GM12872 (cell line): ENCODE results near the gene BPIFB6.

Experiments
- TF ChIP-seq, protein P1 (sequence below): IDR thresholded peaks from 3 replicates; pipeline ENCODE4 v1.5.1; 2011; ENCODE audit warnings: low read depth, mild to moderate bottlenecking, low read length, moderate library complexity; ENCODE audit not compliant: insufficient read depth

The BPIFB6 gene

DNA sequence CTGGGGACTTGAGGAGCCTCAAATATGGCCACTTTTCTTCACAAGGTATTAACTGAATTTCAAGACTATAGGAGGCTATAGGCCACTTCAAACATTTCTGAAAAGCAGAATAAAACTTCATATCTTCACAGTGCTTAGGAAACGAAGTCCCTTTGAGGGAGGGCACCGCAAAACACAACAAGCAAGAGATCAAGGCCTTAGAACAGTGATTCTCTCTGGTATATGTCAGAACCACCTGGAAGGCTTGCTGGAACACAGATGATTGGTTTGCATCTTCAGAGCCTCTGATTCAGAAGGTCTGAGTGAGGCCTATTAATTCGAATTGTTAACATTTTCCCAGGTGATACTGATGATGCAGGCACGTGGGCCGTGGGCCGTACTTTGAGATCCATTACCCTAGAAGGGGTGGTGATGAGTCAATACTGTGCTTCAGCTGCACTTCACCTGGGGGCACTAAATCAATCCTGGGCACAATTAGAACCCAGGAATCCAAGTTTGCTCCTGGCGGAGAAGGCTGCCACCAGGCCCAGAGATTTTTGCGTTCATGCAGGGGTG lies 37.9 kb upstream of the BPIFB6 start:
- TF ChIP-seq, protein P1, sequence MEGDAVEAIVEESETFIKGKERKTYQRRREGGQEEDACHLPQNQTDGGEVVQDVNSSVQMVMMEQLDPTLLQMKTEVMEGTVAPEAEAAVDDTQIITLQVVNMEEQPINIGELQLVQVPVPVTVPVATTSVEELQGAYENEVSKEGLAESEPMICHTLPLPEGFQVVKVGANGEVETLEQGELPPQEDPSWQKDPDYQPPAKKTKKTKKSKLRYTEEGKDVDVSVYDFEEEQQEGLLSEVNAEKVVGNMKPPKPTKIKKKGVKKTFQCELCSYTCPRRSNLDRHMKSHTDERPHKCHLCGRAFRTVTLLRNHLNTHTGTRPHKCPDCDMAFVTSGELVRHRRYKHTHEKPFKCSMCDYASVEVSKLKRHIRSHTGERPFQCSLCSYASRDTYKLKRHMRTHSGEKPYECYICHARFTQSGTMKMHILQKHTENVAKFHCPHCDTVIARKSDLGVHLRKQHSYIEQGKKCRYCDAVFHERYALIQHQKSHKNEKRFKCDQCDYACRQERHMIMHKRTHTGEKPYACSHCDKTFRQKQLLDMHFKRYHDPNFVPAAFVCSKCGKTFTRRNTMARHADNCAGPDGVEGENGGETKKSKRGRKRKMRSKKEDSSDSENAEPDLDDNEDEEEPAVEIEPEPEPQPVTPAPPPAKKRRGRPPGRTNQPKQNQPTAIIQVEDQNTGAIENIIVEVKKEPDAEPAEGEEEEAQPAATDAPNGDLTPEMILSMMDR, result no peak

DNA sequence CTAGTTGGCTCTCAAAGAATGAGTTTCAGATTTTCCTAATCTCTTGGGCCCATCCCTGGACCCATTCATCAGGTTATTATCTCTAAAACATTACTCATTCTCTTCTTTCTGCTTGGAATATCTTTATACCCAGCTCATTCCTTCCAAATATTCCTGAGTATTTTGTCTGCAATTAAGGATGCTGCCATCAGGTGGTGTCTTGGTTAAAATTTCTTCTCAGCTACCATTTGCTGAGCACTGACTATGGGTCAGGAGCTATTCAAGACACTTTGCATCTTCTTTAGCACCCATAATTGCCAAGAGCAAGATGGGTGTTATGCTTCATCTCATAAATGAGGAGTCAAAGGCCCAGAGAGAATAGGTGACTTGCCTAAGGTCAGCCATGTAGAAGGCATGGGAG lies 35.6 kb upstream of the BPIFB6 start:
- TF ChIP-seq, protein P1, result no peak

DNA sequence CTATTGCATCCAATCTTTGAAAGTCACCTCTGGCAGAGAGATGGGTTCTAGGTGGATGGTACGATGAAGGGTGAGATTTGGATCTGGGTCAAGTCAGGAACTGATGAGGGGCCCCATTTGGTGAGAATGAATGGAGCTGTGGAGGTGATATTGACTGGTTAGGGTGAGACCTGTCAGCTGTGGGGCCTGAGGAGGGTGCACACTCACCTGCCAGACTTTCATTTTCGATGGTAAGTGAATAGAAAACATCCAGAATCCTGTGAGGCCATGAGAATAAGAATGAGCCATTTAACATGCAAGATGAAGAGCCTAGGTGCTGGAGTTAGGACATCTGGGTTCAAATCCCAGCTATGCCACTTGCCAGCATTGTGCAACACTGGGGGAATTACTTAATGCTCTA lies 34.0 kb upstream of the BPIFB6 start:
- TF ChIP-seq, protein P1, result no peak

DNA sequence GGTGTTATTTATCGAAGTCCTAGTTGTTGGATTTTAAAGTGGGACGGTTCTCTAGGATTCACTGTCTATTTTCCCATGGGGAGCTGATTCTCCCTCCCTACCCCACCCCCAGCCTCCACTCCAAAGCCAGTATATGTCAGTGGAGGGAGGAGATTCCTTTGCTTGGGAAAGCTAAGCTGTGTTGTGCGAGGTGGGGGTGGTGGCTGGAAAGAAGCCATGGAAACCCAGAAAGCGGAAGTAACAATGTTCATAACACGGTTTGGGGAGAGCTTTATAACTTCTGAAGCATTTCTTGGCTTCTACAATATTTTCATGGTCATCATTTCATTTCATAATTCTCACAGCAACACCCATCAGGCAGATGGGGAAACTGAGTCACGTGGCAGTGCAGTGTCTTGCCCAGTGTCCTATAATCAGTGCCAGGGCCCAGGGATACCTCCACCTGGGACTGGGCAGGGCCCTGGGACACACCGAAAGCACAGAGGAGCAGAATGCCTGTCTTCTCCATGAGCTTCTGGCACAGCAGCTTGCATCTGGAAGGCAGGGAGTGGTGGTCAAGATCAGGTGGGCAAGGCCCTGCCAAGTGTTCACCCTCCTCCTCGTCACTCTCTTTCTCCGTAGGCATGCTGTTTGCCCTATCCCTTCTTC lies 31.7 kb upstream of the BPIFB6 start:
- TF ChIP-seq, protein P1, result no peak

- TF ChIP-seq, protein P1, result no peak
Observed at GRCh38 chr20:33000802-33001466, 30.5 kb upstream of the BPIFB6 start.

- TF ChIP-seq, protein P1, result no peak
Observed at GRCh38 chr20:33002087-33002808, 29.2 kb upstream of the BPIFB6 start.

DNA sequence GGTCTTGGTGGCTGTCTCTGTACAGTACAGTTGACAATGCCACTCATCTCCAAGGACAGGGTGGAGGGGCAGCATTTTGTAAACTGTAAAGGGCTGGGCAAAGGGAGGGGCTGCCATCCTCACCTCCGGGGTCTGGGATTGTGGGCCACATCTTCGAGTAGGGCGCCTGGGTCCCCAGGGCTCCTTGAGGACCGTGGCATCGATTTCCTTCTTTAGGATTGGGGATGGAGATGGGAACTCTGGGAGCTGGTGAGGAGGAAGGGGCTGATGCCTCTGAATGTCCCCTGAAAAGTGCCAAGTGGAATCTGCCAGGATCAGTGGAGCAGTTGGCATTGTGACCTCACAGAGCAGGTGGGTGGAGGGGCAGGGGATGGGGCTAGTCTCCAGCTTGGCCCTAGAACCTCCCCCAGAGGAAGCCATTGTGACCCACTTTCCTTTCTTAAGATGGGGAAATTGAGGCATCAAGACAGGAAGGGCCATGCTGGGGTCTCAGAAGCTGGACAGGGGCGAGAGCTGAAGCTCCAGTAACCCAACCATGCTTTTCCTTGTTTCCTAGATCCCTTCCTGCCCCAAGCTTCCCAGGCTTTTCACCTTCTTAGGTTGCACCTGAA lies 27.2 kb upstream of the BPIFB6 start, which contains the start of gene SUN5:
SUN5 (minus strand) TSS at position 293 of the 611 bp plus-strand sequence; CDS start at position 200, 93 bp downstream.
- TF ChIP-seq, protein P1, result no peak
